Uterus (tissue), 4 donors: Measurements from ENCODE around the gene NELL1. TPM values are rescaled to one million over a fixed set of nuclear protein-coding genes. Genes with fewer than 3 reads are reported as not detected.

Experiments
- DNase-seq, 2 donors: peaks; one replicate each; pipeline ENCODE4 v3.0.0-alpha.2; 2019 to 2020
- H3K27ac ChIP-seq, 2 donors: fragments of 200-600 bp; sonication (generic); 1 replicate in 1 of 2; 2 replicates in 1 of 2; pipeline ENCODE4 v1.5.1; 2016 to 2018
- H3K27me3 ChIP-seq, 2 donors: fragments of 200-600 bp; sonication (generic); one replicate each; pipeline ENCODE4 v1.5.1; 2018 to 2019; ENCODE audit warnings: control low read depth in 1 of 2
- H3K36me3 ChIP-seq, 2 donors: fragments of 200-600 bp; sonication (generic); one replicate each; pipeline ENCODE4 v1.5.1; 2019; ENCODE audit warnings: control low read depth in 1 of 2
- H3K4me1 ChIP-seq, 2 donors: fragments of 200-600 bp; sonication (generic); one replicate each; pipeline ENCODE4 v1.5.1; 2018 to 2019; ENCODE audit warnings: control low read depth in 1 of 2
- H3K4me3 ChIP-seq, 2 donors: fragments of 200-600 bp; sonication (generic); 1 replicate in 1 of 2; 2 replicates in 1 of 2; pipeline ENCODE4 v1.5.1; 2018 to 2019; ENCODE audit warnings: mild to moderate bottlenecking in 1 of 2
- H3K9me3 ChIP-seq, 2 donors: fragments of 200-600 bp; sonication (generic); one replicate each; pipeline ENCODE4 v1.5.1; 2019; ENCODE audit warnings: control low read depth in 1 of 2
- POLR2A ChIP-seq, 2 donors: fragments of 450-650 bp; IDR thresholded peaks; one replicate each; pipeline ENCODE4 v1.6.1; 2016; ENCODE audit warnings: antibody characterized with exemption in 2 of 2, mild to moderate bottlenecking in 1 of 2, moderate library complexity in 1 of 2
- intact Hi-C: fragments of 100-400 bp; cut with DNase I; formaldehyde crosslinking; loops from one replicate; pipeline ENCODE4 v1.15.1; 2023; ENCODE audit warnings: low total_unique reads
- total RNA-seq, 4 donors: library from RNA; depleted of rRNA in 3 of 4; stranded (reverse); fragments of >200 nt in 3 of 4; gene quantifications; one replicate each; pipeline versions ENCODE4 v1.1.0 to v1.2.4, GENCODE V29; 2014 to 2023
- TF ChIP-seq, protein P1 (sequence below), 4 experiments: fragments of 200-600 bp in 2 of 4; fragments of 450-650 bp in 2 of 4; sonication (generic) in 2 of 4; IDR thresholded peaks; one replicate each; pipeline ENCODE4 v1.5.1; 2016 to 2019; ENCODE audit warnings: antibody characterized with exemption in 4 of 4, mild to moderate bottlenecking in 2 of 4, moderate library complexity in 1 of 4
- donor health status: DM: yes; HTN: yes; CAD: no.

The NELL1 gene
- total RNA-seq, 4 donors from 2014 or later: 0.34 to 25.1 TPM; not detected in 2

DNA sequence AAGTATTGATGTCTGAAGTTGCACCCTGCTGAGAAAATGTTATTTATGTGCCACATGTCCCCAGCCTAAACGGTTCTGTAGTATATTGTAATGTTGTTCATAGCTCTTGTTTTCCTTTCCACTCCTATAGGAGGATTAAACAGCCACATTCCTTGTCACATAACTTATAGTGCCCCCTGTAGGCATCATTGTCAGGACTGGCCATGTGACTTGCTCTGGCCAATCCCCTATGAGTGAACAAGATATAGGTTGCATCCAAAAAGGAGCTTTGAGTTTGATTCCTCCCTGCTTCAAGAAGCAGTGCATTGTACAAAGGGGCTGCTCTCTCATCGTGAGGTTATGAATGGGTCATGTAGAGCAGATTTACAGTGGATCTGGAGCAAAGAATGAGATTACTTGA is 805.9 kb downstream of the NELL1 start:
- Histone ChIP-seq H3K36me3 (no peaks in the 10 kb centered on the region), H3K27me3 (no peaks in the 10 kb centered on the region), H3K9me3 (no peaks in the 10 kb centered on the region), H3K4me1 (no peaks in the 10 kb centered on the region), H3K4me3 (no peak overlapping the region), H3K27ac (no peak overlapping the region)
- no peak for DNase-seq
- no peak for TF ChIP-seq POLR2A (IDR thresholded peaks at IDR 0.05)
- TF ChIP-seq, protein P1, sequence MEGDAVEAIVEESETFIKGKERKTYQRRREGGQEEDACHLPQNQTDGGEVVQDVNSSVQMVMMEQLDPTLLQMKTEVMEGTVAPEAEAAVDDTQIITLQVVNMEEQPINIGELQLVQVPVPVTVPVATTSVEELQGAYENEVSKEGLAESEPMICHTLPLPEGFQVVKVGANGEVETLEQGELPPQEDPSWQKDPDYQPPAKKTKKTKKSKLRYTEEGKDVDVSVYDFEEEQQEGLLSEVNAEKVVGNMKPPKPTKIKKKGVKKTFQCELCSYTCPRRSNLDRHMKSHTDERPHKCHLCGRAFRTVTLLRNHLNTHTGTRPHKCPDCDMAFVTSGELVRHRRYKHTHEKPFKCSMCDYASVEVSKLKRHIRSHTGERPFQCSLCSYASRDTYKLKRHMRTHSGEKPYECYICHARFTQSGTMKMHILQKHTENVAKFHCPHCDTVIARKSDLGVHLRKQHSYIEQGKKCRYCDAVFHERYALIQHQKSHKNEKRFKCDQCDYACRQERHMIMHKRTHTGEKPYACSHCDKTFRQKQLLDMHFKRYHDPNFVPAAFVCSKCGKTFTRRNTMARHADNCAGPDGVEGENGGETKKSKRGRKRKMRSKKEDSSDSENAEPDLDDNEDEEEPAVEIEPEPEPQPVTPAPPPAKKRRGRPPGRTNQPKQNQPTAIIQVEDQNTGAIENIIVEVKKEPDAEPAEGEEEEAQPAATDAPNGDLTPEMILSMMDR (IDR thresholded peaks at IDR 0.05): no peak
- intact Hi-C loops: no loop called here

DNA sequence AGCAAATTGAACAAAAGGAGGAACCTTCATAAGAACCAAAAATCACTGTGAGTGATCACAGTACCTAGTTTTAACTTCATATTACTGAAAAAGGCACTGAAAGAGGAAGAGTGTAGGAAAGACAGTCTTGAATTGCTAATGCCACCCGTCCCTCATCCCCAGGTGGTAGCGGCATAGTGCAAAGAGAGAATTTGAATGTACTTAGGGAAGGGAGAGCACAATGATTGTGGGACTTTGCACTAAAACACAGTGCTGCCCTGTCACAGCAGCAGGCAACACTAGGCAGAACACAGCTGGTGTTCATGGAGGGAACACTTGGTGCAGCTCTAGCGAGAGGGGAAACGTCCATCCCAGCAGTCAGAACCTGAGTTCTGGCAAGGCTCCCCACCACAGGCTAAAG is 807.2 kb downstream of the NELL1 start:
- Histone ChIP-seq H3K4me3 (no peak overlapping the region), H3K9me3 (no peaks in the 10 kb centered on the region), H3K36me3 (no peaks in the 10 kb centered on the region), H3K27me3 (no peaks in the 10 kb centered on the region), H3K27ac (no peak overlapping the region), H3K4me1 (no peaks in the 10 kb centered on the region)
- DNase-seq: no peak
- intact Hi-C loops: no loop called here
- TF ChIP-seq POLR2A (IDR thresholded peaks at IDR 0.05): no peak
- TF ChIP-seq, protein P1 (IDR thresholded peaks at IDR 0.05): no peak

DNA sequence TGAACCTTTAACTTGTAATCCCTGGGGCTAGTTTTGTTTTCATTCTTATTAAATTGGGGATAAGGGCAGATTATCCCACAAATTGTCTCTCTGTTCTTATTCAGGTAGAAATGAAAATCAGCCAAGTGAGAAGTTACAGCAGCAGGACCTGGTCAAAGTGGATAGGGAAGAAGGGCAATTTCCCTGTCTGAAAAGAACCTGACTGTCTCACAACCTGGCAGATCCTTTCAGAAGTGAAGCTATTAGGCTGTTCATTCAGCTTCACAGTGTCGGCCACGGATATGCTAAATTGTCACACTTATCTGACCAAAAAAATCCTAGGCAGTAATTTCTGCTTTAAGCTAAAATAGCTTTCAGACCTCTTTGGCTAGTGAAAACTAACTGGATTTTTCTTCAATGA is 810.9 kb downstream of the NELL1 start:
- TF ChIP-seq, protein P1 (IDR thresholded peaks at IDR 0.05): no peak
- TF ChIP-seq POLR2A (IDR thresholded peaks at IDR 0.05): no peak
- no peaks in the 10 kb centered on the region for H3K36me3 ChIP-seq
- DNase-seq: no peak
- H3K4me1 ChIP-seq: no peaks in the 10 kb centered on the region
- no peaks in the 10 kb centered on the region for H3K27me3 ChIP-seq
- intact Hi-C loops: no loop called here
- H3K27ac ChIP-seq: no peak overlapping the region
- no peaks in the 10 kb centered on the region for H3K9me3 ChIP-seq
- no peak overlapping the region for H3K4me3 ChIP-seq

DNA sequence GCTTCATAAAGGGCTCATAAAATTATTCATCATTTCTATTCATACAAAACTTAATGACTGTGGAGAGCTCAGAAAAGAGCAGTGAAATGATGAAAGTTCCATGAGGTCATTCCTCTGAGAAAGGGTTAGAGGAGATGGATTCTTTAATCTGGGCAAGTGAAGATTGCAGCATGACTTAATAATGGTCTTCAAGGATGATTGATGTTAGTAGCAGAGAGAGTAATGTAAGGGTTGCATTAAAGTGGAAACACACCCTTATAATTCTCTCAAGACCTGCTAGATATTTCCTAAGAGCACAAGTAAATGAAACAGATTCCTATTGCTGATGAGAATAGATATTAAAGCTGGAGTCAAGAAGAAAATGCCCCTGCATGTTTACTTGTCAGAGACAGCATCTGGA is 811.9 kb downstream of the NELL1 start:
- no peak overlapping the region for H3K4me3 ChIP-seq
- H3K27ac ChIP-seq: no peak overlapping the region
- intact Hi-C loops: no loop called here

DNA sequence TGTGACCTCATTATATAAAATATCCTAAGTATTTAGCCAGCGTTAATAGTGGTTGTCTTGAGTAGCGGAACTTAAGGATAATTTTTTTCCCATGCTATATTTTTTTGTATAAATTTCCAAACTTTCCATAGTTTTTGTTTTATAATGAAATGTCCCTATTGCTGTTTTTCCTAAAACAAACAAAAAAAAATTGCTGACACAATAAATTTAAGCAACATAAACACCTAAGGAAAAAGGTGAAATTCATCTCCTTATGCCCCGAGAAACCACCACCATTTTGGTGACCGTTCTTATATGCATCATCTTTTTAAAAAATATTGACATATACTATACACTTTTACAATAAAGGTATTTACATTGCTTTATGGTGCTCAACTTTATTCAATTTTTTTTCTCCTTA is 814.7 kb downstream of the NELL1 start:
- Histone ChIP-seq H3K27me3 (no peaks in the 10 kb centered on the region), H3K27ac (no peak overlapping the region), H3K9me3 (no peaks in the 10 kb centered on the region), H3K4me3 (no peak overlapping the region), H3K36me3 (no peaks in the 10 kb centered on the region), H3K4me1 (no peaks in the 10 kb centered on the region)
- intact Hi-C loops: no loop called here
- TF ChIP-seq POLR2A (IDR thresholded peaks at IDR 0.05): no peak
- TF ChIP-seq, protein P1 (IDR thresholded peaks at IDR 0.05): no peak
- no peak for DNase-seq

More for the DNA sequence above, 811.9 kb downstream of the NELL1 start:
- Histone ChIP-seq H3K4me1 (no peaks in the 10 kb centered on the region), H3K27me3 (no peaks in the 10 kb centered on the region), H3K36me3 (no peaks in the 10 kb centered on the region), H3K9me3 (no peaks in the 10 kb centered on the region)
- no peak for TF ChIP-seq POLR2A (IDR thresholded peaks at IDR 0.05)
- TF ChIP-seq, protein P1 (IDR thresholded peaks at IDR 0.05): no peak
- DNase-seq: no peak
